CD14-positive monocyte (primary cell): Measurements from ENCODE around the gene PRDX6. TPM values are rescaled to one million over a fixed set of nuclear protein-coding genes. Genes with fewer than 3 reads are reported as not detected.

ENCODE experiments used
- DNase-seq, 3 donors: peaks; one replicate each; pipeline ENCODE4 v3.0.0-alpha.2; 2011 to 2022
- H2AFZ ChIP-seq: 2 replicates; pipeline ENCODE4 v1.6.0; 2012; ENCODE audit warnings: mild to moderate bottlenecking, low read depth, low read length, inconsistent platforms; ENCODE audit not compliant: insufficient read depth, poor library complexity, severe bottlenecking
- H3K27ac ChIP-seq, 2 donors: 1 replicate in 1 of 2; 2 replicates in 1 of 2; pipeline ENCODE4 v1.5.1; 2012 to 2013; ENCODE audit warnings: low read length in 2 of 2, control low read depth in 1 of 2, inconsistent platforms in 1 of 2, low read depth in 1 of 2, mild to moderate bottlenecking in 1 of 2
- H3K27me3 ChIP-seq, 2 donors: one replicate each; pipeline versions ENCODE4 v1.6.0 to v1.6.1; 2011 to 2013; ENCODE audit warnings: low read length in 2 of 2; ENCODE audit not compliant: control insufficient read depth in 2 of 2, insufficient read depth in 2 of 2
- H3K36me3 ChIP-seq, 2 donors: replicated peaks in 1 of 2; 1 replicate in 1 of 2; 2 replicates in 1 of 2; pipeline versions ENCODE4 v1.5.1 to v1.6.1; 2012 to 2013; ENCODE audit warnings: low read length in 2 of 2, control low read depth in 1 of 2, inconsistent platforms in 1 of 2, mild to moderate bottlenecking in 1 of 2; ENCODE audit not compliant: insufficient read depth in 2 of 2, control insufficient read depth in 1 of 2
- H3K4me1 ChIP-seq, 2 donors: 1 replicate in 1 of 2; 2 replicates in 1 of 2; pipeline versions ENCODE4 v1.5.1 to v1.6.1; 2012 to 2013; ENCODE audit warnings: low read length in 2 of 2, control low read depth in 1 of 2, inconsistent platforms in 1 of 2, mild to moderate bottlenecking in 1 of 2, moderate library complexity in 1 of 2; ENCODE audit not compliant: insufficient read depth in 2 of 2, control insufficient read depth in 1 of 2
- H3K4me2 ChIP-seq: replicated peaks from 2 replicates; pipeline ENCODE3; 2012; ENCODE audit warnings: low read length, moderate library complexity, mild to moderate bottlenecking; ENCODE audit not compliant: poor library complexity, severe bottlenecking; ENCODE audit errors: extremely low read depth
- H3K4me3 ChIP-seq, 3 experiments: fragments of 200-600 bp in 1 of 3; sonication (generic) in 1 of 3; replicated peaks in 1 of 3; 1 replicate in 2 of 3; 2 replicates in 1 of 3; pipeline ENCODE4 v1.5.1; 2011 to 2013; ENCODE audit warnings: low read length in 3 of 3, mild to moderate bottlenecking in 3 of 3, control low read depth in 2 of 3, low read depth in 2 of 3, inconsistent platforms in 1 of 3, moderate library complexity in 1 of 3
- H3K79me2 ChIP-seq: 2 replicates; pipeline ENCODE4 v1.6.0; 2012; ENCODE audit warnings: mild to moderate bottlenecking, control low read depth, inconsistent platforms, low read length, moderate library complexity; ENCODE audit not compliant: insufficient read depth
- H3K9ac ChIP-seq: 2 replicates; pipeline ENCODE4 v1.6.0; 2017; ENCODE audit warnings: low read length, mild to moderate bottlenecking; ENCODE audit not compliant: insufficient read depth, poor library complexity, severe bottlenecking
- H3K9me3 ChIP-seq, 2 donors: replicated peaks in 1 of 2; 1 replicate in 1 of 2; 2 replicates in 1 of 2; pipeline versions ENCODE4 v1.5.1 to v1.6.1; 2012 to 2013; ENCODE audit warnings: low read length in 2 of 2, control low read depth in 1 of 2; ENCODE audit not compliant: control insufficient read depth in 1 of 2, insufficient read depth in 1 of 2
- H4K20me1 ChIP-seq: 2 replicates; pipeline ENCODE4 v1.6.0; 2012; ENCODE audit warnings: mild to moderate bottlenecking, low read length, control low read depth, moderate library complexity; ENCODE audit not compliant: insufficient read depth
- H3K27ac Mint-ChIP-seq, 7 donors: one replicate each; pipeline ENCODE4 v1.8.0; 2020; ENCODE audit warnings: mild to moderate bottlenecking in 7 of 7, mixed read lengths in 7 of 7, moderate library complexity in 6 of 7, inconsistent platforms in 2 of 7
- H3K27me3 Mint-ChIP-seq, 3 donors: one replicate each; pipeline ENCODE4 v1.8.0; 2021 to 2022; ENCODE audit warnings: low read depth in 3 of 3, mild to moderate bottlenecking in 3 of 3, mixed read lengths in 3 of 3, moderate library complexity in 3 of 3, inconsistent platforms in 1 of 3
- H3K36me3 Mint-ChIP-seq, 2 donors: one replicate each; pipeline ENCODE4 v1.8.0; 2020; ENCODE audit warnings: mixed read lengths in 2 of 2, inconsistent platforms in 1 of 2, mild to moderate bottlenecking in 1 of 2
- H3K4me1 Mint-ChIP-seq: one replicate; pipeline ENCODE4 v1.8.0; 2020; ENCODE audit warnings: mild to moderate bottlenecking, mixed read lengths
- H3K4me3 Mint-ChIP-seq, 2 donors: one replicate each; pipeline ENCODE4 v1.8.0; 2020; ENCODE audit warnings: mild to moderate bottlenecking in 2 of 2, mixed read lengths in 2 of 2, moderate library complexity in 1 of 2
- H3K9me3 Mint-ChIP-seq, 7 donors: one replicate each; pipeline ENCODE4 v1.8.0; 2020 to 2022; ENCODE audit warnings: mixed read lengths in 7 of 7, mild to moderate bottlenecking in 6 of 7, moderate library complexity in 6 of 7, inconsistent platforms in 2 of 7
- CTCF ChIP-seq: fragments of 200-600 bp; IDR thresholded peaks from one replicate; pipeline ENCODE4 v1.8.0; 2022; ENCODE audit warnings: antibody characterized with exemption, mild to moderate bottlenecking
- WGBS: methylation state at CpG from one replicate; pipeline ENCODE4 v1.1.5; 2013; ENCODE audit warnings: missing lambda C conversion rate; ENCODE audit not compliant: insufficient coverage; 5-methylcytosine and 5-hydroxymethylcytosine counted together
- intact Hi-C, 2 donors: fragments of 100-400 bp; cut with micrococcal nuclease; formaldehyde crosslinking; loops; one replicate each; pipeline versions ENCODE4 v1.15.0 to v1.15.1; 2023
- polyA plus RNA-seq, 3 donors: library from polyadenylated mRNA; depleted of rRNA in 1 of 3; unstranded in 2 of 3; stranded (reverse) in 1 of 3; fragments of 300-500 nt in 2 of 3; fragments of >200 nt in 1 of 3; fragmentation: Illumina TruSeq in 2 of 3; gene quantifications; 1 replicate in 2 of 3; 2 replicates in 1 of 3; pipeline ENCODE4 v1.2.3, GENCODE V29; 2012 to 2021

Gene PRDX6
- polyA plus RNA-seq, 3 donors, result 89.5 to 142 (median 119) TPM

GRCh38 chr1:173476665-173477285 is 360 bp upstream of the PRDX6 start:
- Histone ChIP-seq H3K4me3 (peak overlapping the region; percentile 77 to 92 (median 86)), H3K79me2 (peaks cover 43% of the 10 kb centered on the region), H3K4me1 (peaks cover 37 to 45% of the 10 kb centered on the region in 2 donors), H3K4me2 (peak overlapping the region; percentile 95), H4K20me1 (peaks cover 7% of the 10 kb centered on the region), H3K27me3 (no peaks in the 10 kb centered on the region), H3K9me3 (no peaks in the 10 kb centered on the region), H3K27ac (peak overlapping the region; percentile 84 to 97), H3K36me3 (peaks cover 4 to 15% of the 10 kb centered on the region in 2 donors), H3K9ac (peak overlapping the region; percentile 86), H2AFZ (peak overlapping the region; percentile 84)
- WGBS, result under 1% methylated on average over 46 of the region's 62 CpGs
- TF ChIP-seq CTCF, result no peak
- peak overlapping the region; percentile 92 to 93 for H3K4me3 Mint-ChIP-seq
- DNase-seq, result peak; percentile 84 to 88 (median 87)
- intact Hi-C loops, result loop anchor here (5.0 to 10.0 kb wide), 5 partner anchors 44 to 546 kb away; partner anchors contain the start of genes CENPL (in 2 of the 2), DARS2 (in 2 of the 2), GAS5 (in 2 of the 2) and ZBTB37 (in 2 of the 2)
- H3K36me3 Mint-ChIP-seq, result peaks cover 14 to 26% of the 10 kb centered on the region in 2 donors
- peak overlapping the region; percentile 94 to 98 (median 97) for H3K27ac Mint-ChIP-seq
- peaks cover 0 to 4% (median 0%) of the 10 kb centered on the region in 7 donors for H3K9me3 Mint-ChIP-seq
- H3K27me3 Mint-ChIP-seq, result peaks cover 0 to 4% (median 1%) of the 10 kb centered on the region in 3 donors
- H3K4me1 Mint-ChIP-seq, result peaks cover 52% of the 10 kb centered on the region

DNA sequence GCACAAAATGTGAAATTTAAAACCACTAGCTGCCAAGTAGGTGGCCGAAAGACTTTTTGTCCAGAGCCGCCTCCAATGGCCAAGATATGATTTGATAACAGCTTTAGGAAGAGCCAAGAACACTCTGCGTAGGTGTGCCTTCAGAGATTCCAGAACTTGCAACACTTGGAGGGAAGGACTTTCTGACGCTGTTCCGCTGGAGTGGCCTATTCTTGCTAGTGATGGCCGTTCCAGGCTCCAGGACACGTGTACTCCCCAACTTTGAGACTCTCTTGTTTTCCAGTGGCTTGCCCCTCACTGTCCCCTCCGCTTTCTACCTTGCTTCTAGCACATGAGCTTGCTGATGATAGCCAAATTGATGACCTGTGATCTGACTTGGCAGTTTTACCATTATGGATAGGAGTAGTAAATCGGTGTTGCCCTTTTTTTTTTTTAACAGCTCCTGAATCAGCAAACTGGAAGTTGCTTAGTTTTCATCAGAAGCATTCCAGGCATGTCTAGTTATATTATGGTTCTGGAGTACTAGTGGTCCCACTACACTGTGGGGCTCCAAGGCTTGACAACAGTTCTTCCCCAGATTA is 1.0 kb downstream of the PRDX6 start:
- WGBS, result 5% methylated on average over 5 of the region's 9 CpGs
- H3K4me1 Mint-ChIP-seq, result peaks cover 52% of the 10 kb centered on the region
- Histone ChIP-seq H3K79me2 (peaks cover 43% of the 10 kb centered on the region), H3K27me3 (no peaks in the 10 kb centered on the region), H3K4me3 (peak overlapping the region; percentile 77 to 92 (median 86)), H3K27ac (peak overlapping the region; percentile 77 to 87), H3K36me3 (peaks cover 18 to 29% of the 10 kb centered on the region in 2 donors), H3K4me1 (peaks cover 37 to 45% of the 10 kb centered on the region in 2 donors), H3K9ac (peak overlapping the region; percentile 83), H3K4me2 (peak overlapping the region; percentile 95), H4K20me1 (peaks cover 7% of the 10 kb centered on the region), H3K9me3 (no peaks in the 10 kb centered on the region), H2AFZ (peak overlapping the region; percentile 93)
- TF ChIP-seq CTCF, result no peak
- H3K9me3 Mint-ChIP-seq, result no peaks in the 10 kb centered on the region
- DNase-seq, result peak in 2 of 3 donors; percentile 18 to 23
- H3K27me3 Mint-ChIP-seq, result peaks cover 0 to 4% (median 1%) of the 10 kb centered on the region in 3 donors
- H3K4me3 Mint-ChIP-seq, result peak overlapping the region; percentile 93 to 96
- intact Hi-C loops, result loop anchor here (5.0 to 10.0 kb wide), 5 partner anchors 46 to 544 kb away; partner anchors contain the start of genes CENPL (in 2 of the 2), DARS2 (in 2 of the 2), GAS5 (in 2 of the 2) and ZBTB37 (in 2 of the 2)
- H3K27ac Mint-ChIP-seq, result peak overlapping the region in 6 of 7 donors; percentile 85 to 95 (median 94)
- peaks cover 24 to 33% of the 10 kb centered on the region in 2 donors for H3K36me3 Mint-ChIP-seq
